Measurements from ENCODE around the gene ZNF844. TPM values are rescaled to one million over a fixed set of nuclear protein-coding genes. Genes with fewer than 3 reads are reported as not detected.
"Not testable (repeated sequence)": the region's sequence is repeated elsewhere in the genome, so short reads cannot be mapped to it uniquely, and the experiment has no call there.

Gene ZNF844
- total RNA-seq, 1 donor from 2014 or later = 5.6 TPM

GRCh38 chr19:12092956-12093355, 28.4 kb downstream of the ZNF844 start:
- no peak for ATAC-seq

GRCh38 chr19:12093777-12094176, 29.2 kb downstream of the ZNF844 start:
- no peak for ATAC-seq

GRCh38 chr19:12095111-12095790, 30.7 kb downstream of the ZNF844 start:
- no peak for ATAC-seq

GRCh38 chr19:12098040-12098439, 33.5 kb downstream of the ZNF844 start:
- ATAC-seq = peak; percentile 58

GRCh38 chr19:12103909-12104308, 39.4 kb downstream of the ZNF844 start:
- not testable (repeated sequence) for ATAC-seq

- no peak for ATAC-seq
These were observed 46.6 kb downstream of the ZNF844 start for GRCh38 chr19:12111176-12111575.

GRCh38 chr19:12111943-12112637, 47.6 kb downstream of the ZNF844 start:
- no peak for ATAC-seq

GRCh38 chr19:12112701-12113100, 48.2 kb downstream of the ZNF844 start:
- ATAC-seq = no peak

- ATAC-seq = no peak
These were observed 48.6 kb downstream of the ZNF844 start for GRCh38 chr19:12113121-12113520.

GRCh38 chr19:12117201-12117970, 52.9 kb downstream of the ZNF844 start:
- ATAC-seq = no peak

GRCh38 chr19:12126707-12127106, 62.2 kb downstream of the ZNF844 start:
- ATAC-seq = no peak

Other genes starting within 250 kb of the ZNF844 start
- 0.84 TPM for gene ZNF439, start 216.0 kb upstream of the ZNF844 start, total RNA-seq
- 0.64 TPM for gene ZNF69, start 176.9 kb upstream of the ZNF844 start, total RNA-seq
- gene ZNF700, start 139.6 kb upstream of the ZNF844 start, total RNA-seq = 5.9 TPM
- gene ZNF763, start 99.7 kb upstream of the ZNF844 start, total RNA-seq = 0.96 TPM
- 4.0 TPM for gene ZNF433, start 29.1 kb upstream of the ZNF844 start, total RNA-seq
- gene ZNF878, start 11.8 kb upstream of the ZNF844 start, total RNA-seq = 0.20 TPM
- 1.7 TPM for gene ZNF20, start 75.6 kb downstream of the ZNF844 start, total RNA-seq
- 1.8 TPM for gene ZNF625, start 92.0 kb downstream of the ZNF844 start, total RNA-seq
- gene ZNF136, start 98.4 kb downstream of the ZNF844 start, total RNA-seq = 2.0 TPM
- 9.1 TPM for gene ZNF44, start 230.2 kb downstream of the ZNF844 start, total RNA-seq